ENCODE measurements around the gene DISC1.
"Not testable (repeated sequence)": the region's sequence is repeated elsewhere in the genome, so short reads cannot be mapped to it uniquely, and the experiment has no call there.

The DISC1 gene

GRCh38 chr1:231893400-231894102, 267.0 kb downstream of the DISC1 start:
- DNase-seq (ENCODE audit: low spot score) = no peak

GRCh38 chr1:231896806-231897205, 270.2 kb downstream of the DISC1 start:
- no peak for DNase-seq (ENCODE audit: low spot score)

- no peak for DNase-seq (ENCODE audit: low spot score)
Measured at GRCh38 chr1:231899046-231899445, 272.5 kb downstream of the DISC1 start.

- no peak for DNase-seq (ENCODE audit: low spot score)
Measured at GRCh38 chr1:231899713-231900435, 273.3 kb downstream of the DISC1 start.

GRCh38 chr1:231903586-231904081, 277.0 kb downstream of the DISC1 start:
- no peak for DNase-seq (ENCODE audit: low spot score)

GRCh38 chr1:231907310-231907709, 280.7 kb downstream of the DISC1 start:
- DNase-seq (ENCODE audit: low spot score) = not testable (repeated sequence)

- no peak for DNase-seq (ENCODE audit: low spot score)
Measured at GRCh38 chr1:231913493-231913892, 286.9 kb downstream of the DISC1 start.

GRCh38 chr1:231918239-231919015, 291.8 kb downstream of the DISC1 start:
- DNase-seq (ENCODE audit: low spot score) = no peak

- DNase-seq (ENCODE audit: low spot score) = no peak
Measured at GRCh38 chr1:231919239-231919885, 292.8 kb downstream of the DISC1 start.

GRCh38 chr1:231919886-231920285, 293.3 kb downstream of the DISC1 start:
- DNase-seq (ENCODE audit: low spot score) = no peak

- no peak for DNase-seq (ENCODE audit: low spot score)
Measured at GRCh38 chr1:231921646-231922345, 295.2 kb downstream of the DISC1 start.

- DNase-seq (ENCODE audit: low spot score) = no peak
Measured at GRCh38 chr1:231923491-231924041, 297.0 kb downstream of the DISC1 start.

GRCh38 chr1:231924180-231924579, 297.6 kb downstream of the DISC1 start:
- DNase-seq (ENCODE audit: low spot score) = no peak

- no peak for DNase-seq (ENCODE audit: low spot score)
Measured at GRCh38 chr1:231925864-231926263, 299.3 kb downstream of the DISC1 start.

- DNase-seq (ENCODE audit: low spot score) = no peak
Measured at GRCh38 chr1:231926340-231926739, 299.8 kb downstream of the DISC1 start.

GRCh38 chr1:231926933-231927332, 300.3 kb downstream of the DISC1 start:
- DNase-seq (ENCODE audit: low spot score) = no peak

GRCh38 chr1:231927431-231927830, 300.8 kb downstream of the DISC1 start:
- DNase-seq (ENCODE audit: low spot score) = no peak

GRCh38 chr1:231929311-231929710, 302.7 kb downstream of the DISC1 start:
- no peak for DNase-seq (ENCODE audit: low spot score)

GRCh38 chr1:231930257-231930947, 303.8 kb downstream of the DISC1 start:
- DNase-seq (ENCODE audit: low spot score) = no peak

GRCh38 chr1:231931146-231931545, 304.6 kb downstream of the DISC1 start:
- no peak for DNase-seq (ENCODE audit: low spot score)
